Right lobe of liver (tissue), 6 donors: Measurements from ENCODE around the gene NCF2. TPM values are rescaled to one million over a fixed set of nuclear protein-coding genes. Genes with fewer than 3 reads are reported as not detected.
A peak's percentile ranks its signal among the peaks of the same experiment; 100 is the strongest.

Experiments used
- ATAC-seq, 4 donors: fragments of 200-7000 bp; cut with Tn5 transposase; one replicate each; pipeline ENCODE4 v1.9.1; 2020; ENCODE audit warnings: mild to moderate bottlenecking in 4 of 4, moderate library complexity in 4 of 4
- DNase-seq, 3 donors: peaks; one replicate each; pipeline ENCODE4 v3.0.0-alpha.2; 2020
- H3K27ac ChIP-seq, 3 donors: fragments of 200-600 bp; one replicate each; pipeline ENCODE4 v1.8.0; 2022
- H3K27me3 ChIP-seq, 2 donors: fragments of 200-600 bp; one replicate each; pipeline ENCODE4 v1.8.0; 2022
- H3K36me3 ChIP-seq, 4 donors: fragments of 200-600 bp; sonication (generic) in 1 of 4; one replicate each; pipeline versions ENCODE4 v1.5.1 to v1.8.0; 2017 to 2022; ENCODE audit warnings: control low read depth in 1 of 4
- H3K4me1 ChIP-seq, 4 donors: fragments of 200-600 bp; sonication (generic) in 1 of 4; one replicate each; pipeline versions ENCODE4 v1.5.1 to v1.8.0; 2017 to 2022; ENCODE audit warnings: control low read depth in 1 of 4
- H3K4me3 ChIP-seq, 3 donors: fragments of 200-600 bp; one replicate each; pipeline ENCODE4 v1.8.0; 2022
- H3K9me3 ChIP-seq, 4 donors: fragments of 200-600 bp; sonication (generic) in 1 of 4; one replicate each; pipeline versions ENCODE4 v1.5.1 to v1.8.0; 2017 to 2022; ENCODE audit warnings: control low read depth in 1 of 4
- CTCF ChIP-seq, 4 donors: fragments of 200-600 bp in 3 of 4; fragments of 450-650 bp in 1 of 4; IDR thresholded peaks; one replicate each; pipeline versions ENCODE4 v1.5.1 to v1.8.0; 2016 to 2022; ENCODE audit warnings: antibody characterized with exemption in 4 of 4, mild to moderate bottlenecking in 2 of 4
- POLR2A ChIP-seq: fragments of 450-650 bp; IDR thresholded peaks from one replicate; pipeline ENCODE4 v1.6.1; 2017; ENCODE audit warnings: antibody characterized with exemption, mild to moderate bottlenecking
- WGBS: methylation state at CpG from one replicate; pipeline ENCODE4 v1.1.6; 2018; ENCODE audit warnings: low coverage, low lambda C conversion rate; ENCODE audit not compliant: insufficient coverage; ENCODE audit errors: missing lambda C conversion rate; 5-methylcytosine and 5-hydroxymethylcytosine counted together
- intact Hi-C, 2 donors: fragments of 100-400 bp; cut with DNase I; formaldehyde crosslinking; loops; one replicate each; pipeline versions ENCODE4 v1.11.2 to v1.14.1; 2022
- total RNA-seq, 6 experiments: library from RNA; depleted of rRNA in 2 of 6; stranded (reverse); fragments of >200 nt in 2 of 6; fragmentation: NEBNext Ultra II Directional in 3 of 6; extraction: Animal tissue kit (Norgen Biotek cat#: 25700) in 3 of 6; gene quantifications; one replicate each; pipeline versions ENCODE4 v1.1.0 to v1.2.4, GENCODE V29; 2016 to 2023
- donor health status: DM: no; HTN: yes; CAD: no.
- donor health status: DM: no; HTN: no; CAD: no.
- donor health status: DM: no; HTN: no; CAD: no.
- donor health status: DM: no; HTN: yes; CAD: no.
- donor health status: DM: no; HTN: yes; CAD: no.

Gene NCF2
- total RNA-seq, 6 experiments from 2014 or later: 3.0 to 11.4 (median 7.9) TPM

DNA sequence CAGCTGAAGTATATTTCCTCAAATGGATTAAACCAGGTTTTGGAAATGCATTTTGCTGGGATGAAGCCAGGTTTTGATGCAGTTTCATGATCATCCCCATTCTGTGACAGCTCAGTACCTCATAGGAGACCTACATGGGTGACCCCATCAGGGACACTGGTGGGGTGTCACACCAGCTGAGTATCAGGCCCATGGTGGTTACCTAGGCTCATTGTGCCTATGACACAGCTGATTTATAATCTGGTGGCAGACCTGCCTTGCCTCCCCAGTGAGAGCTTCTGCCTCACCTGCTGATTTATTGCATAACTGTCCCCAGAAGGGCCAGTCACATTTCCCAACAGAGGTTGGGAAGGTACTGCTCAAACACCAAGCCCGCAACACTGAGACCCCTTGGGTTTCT lies 3.8 kb downstream of the NCF2 start:
- no peak overlapping the region for H3K4me3 ChIP-seq
- TF ChIP-seq CTCF (IDR thresholded peaks at IDR 0.05) (no peak), POLR2A (no peak)
- no peak for ATAC-seq

DNA sequence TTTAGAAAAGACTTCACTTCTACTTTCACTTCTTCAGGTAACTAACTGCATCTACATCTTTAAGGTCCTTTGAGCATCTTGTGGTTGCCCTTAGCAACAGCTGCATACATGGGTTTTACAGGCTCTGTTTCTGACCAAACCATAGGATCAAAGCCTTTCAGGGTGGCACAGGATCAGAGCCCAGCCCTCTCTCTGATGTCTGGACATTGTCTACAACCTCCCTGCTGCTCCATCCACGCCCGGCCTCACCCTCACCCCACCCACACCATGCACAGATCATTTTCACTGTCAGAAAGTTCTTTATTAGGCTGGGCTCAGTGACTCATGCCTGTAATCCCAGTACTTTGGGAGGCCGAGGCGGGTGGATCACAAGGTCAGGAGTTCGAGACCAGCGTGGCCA lies 5.2 kb downstream of the NCF2 start:
- ATAC-seq (no peak), DNase-seq (no peak)
- Histone ChIP-seq H3K9me3 (no peaks in the 10 kb centered on the region), H3K36me3 (no peaks in the 10 kb centered on the region), H3K4me1 (no peaks in the 10 kb centered on the region), H3K27me3 (no peaks in the 10 kb centered on the region), H3K27ac (no peak overlapping the region), H3K4me3 (no peak overlapping the region)
- 76% methylated on average over 4 of the region's 6 CpGs for WGBS
- intact Hi-C loops: no loop called here
- TF ChIP-seq CTCF (IDR thresholded peaks at IDR 0.05) (no peak), POLR2A (no peak)

More for the DNA sequence above, 3.8 kb downstream of the NCF2 start:
- WGBS: 83% methylated on average over 1 of the region's 1 CpG
- H3K9me3 ChIP-seq: no peaks in the 10 kb centered on the region
- intact Hi-C loops: no loop called here
- H3K27ac ChIP-seq: no peak overlapping the region
- H3K27me3 ChIP-seq: no peaks in the 10 kb centered on the region
- no peaks in the 10 kb centered on the region for H3K4me1 ChIP-seq
- no peak for DNase-seq
- no peaks in the 10 kb centered on the region for H3K36me3 ChIP-seq

- no peaks in the 10 kb centered on the region for H3K36me3 ChIP-seq
- H3K27me3 ChIP-seq: no peaks in the 10 kb centered on the region
- peak overlapping the region in 1 of 3 donors; percentile 2 for H3K27ac ChIP-seq
- H3K4me1 ChIP-seq: no peaks in the 10 kb centered on the region
- no peaks in the 10 kb centered on the region for H3K9me3 ChIP-seq
- 77% methylated on average over 5 of the region's 5 CpGs for WGBS
- TF ChIP-seq CTCF (IDR thresholded peaks at IDR 0.05): no peak
- no peak for TF ChIP-seq POLR2A
- ATAC-seq (no peak), DNase-seq (no peak)
- H3K4me3 ChIP-seq: no peak overlapping the region
- intact Hi-C loops: no loop called here
These were observed 6.1 kb downstream of the NCF2 start for GRCh38 chr1:183584147-183584546.

DNA sequence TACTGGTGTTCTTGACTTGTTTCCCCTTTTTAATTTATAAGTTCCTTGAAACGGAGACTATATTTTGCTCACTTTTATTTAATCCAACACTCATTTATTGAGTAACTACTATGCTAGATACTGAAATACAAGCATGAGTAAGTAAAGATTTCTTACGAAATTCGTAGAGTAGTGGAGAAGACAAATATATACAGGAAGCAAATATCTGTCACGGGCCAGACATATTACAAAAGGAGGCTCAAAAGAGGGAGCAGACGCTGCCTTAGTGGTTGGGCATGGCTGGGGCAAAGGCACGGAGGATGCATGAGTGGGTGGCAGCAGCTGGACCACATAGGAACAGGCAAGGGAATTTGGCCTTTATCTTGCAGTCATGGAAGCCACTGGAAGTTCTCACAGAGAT lies 6.8 kb downstream of the NCF2 start:
- ATAC-seq: peak in 3 of 4 donors; percentile 43 to 55 (median 44)
- DNase-seq: no peak
- no peak overlapping the region for H3K4me3 ChIP-seq

More for the DNA sequence above, 6.8 kb downstream of the NCF2 start:
- Histone ChIP-seq H3K9me3 (no peaks in the 10 kb centered on the region), H3K36me3 (no peaks in the 10 kb centered on the region), H3K27me3 (no peaks in the 10 kb centered on the region), H3K4me1 (no peaks in the 10 kb centered on the region), H3K27ac (peak overlapping the region in 1 of 3 donors; percentile 2)
- TF ChIP-seq CTCF (IDR thresholded peaks at IDR 0.05) (no peak), POLR2A (peak; percentile 13)
- WGBS: 43% methylated on average over 6 of the region's 6 CpGs
- intact Hi-C loops: no loop called here
